ENCODE results near the gene CD2AP. TPM values are rescaled to one million over a fixed set of nuclear protein-coding genes. Genes with fewer than 3 reads are reported as not detected.

CD2AP gene
- total RNA-seq, 1 donor from 2014 or later = 29.8 TPM

Other genes starting within 250 kb of the CD2AP start
- gene TNFRSF21, start 167.9 kb upstream of the CD2AP start, total RNA-seq = 13.4 and 24.0 TPM in 2 replicates
- not detected in 2 replicates for gene ADGRF4, start 220.8 kb downstream of the CD2AP start, total RNA-seq

All from pulmonary artery endothelial cell (primary cell).